ENCODE measurements around the gene LIPI.

LIPI gene

GRCh38 chr21:14210738-14211137 is at the start of gene LIPI:
Gene LIPI (minus strand): TSS chr21:14210955. CDS start chr21:14210845, 110 bp downstream.
- DNase-seq, result no peak

DNA sequence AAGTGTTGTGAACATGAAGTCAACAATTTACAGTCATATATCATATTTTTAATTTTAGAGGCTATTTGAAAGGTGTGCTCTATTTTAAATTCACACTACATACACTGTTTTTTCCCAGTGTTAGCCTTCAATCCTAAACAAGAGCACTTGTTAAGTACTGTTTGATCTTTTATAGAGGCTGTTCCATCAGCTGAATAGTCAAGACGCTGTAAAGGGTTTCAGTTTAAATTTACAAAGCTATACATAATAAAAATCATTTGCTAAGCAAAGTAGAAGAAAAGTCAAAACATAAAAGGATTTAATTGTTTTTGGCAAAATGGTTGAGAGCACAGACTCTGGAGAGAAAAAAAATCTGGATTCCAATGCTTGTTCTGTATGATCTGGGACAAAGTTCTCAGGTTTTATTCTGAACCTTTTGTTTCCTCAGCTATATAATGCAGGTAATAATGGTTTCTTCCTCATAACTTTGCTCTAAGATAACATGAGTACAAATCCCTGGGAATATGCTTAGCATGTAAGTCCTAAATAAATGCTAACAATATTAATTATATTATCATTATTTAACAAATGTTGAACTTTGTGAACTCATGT is 49.5 kb upstream of the LIPI start:
- no peak for DNase-seq

- peak; percentile 7 for DNase-seq
These were observed 49.0 kb upstream of the LIPI start for GRCh38 chr21:14259747-14260146.

GRCh38 chr21:14251336-14251735 is 40.6 kb upstream of the LIPI start:
- no peak for DNase-seq

GRCh38 chr21:14245711-14246110 is 35.0 kb upstream of the LIPI start:
- DNase-seq, result no peak

- DNase-seq, result no peak
These were observed 34.2 kb upstream of the LIPI start for GRCh38 chr21:14244911-14245310.

- no peak for DNase-seq
These were observed 33.1 kb upstream of the LIPI start for GRCh38 chr21:14243874-14244273.

GRCh38 chr21:14243461-14243860 is 32.7 kb upstream of the LIPI start:
- no peak for DNase-seq

- DNase-seq, result no peak
These were observed 30.5 kb upstream of the LIPI start for GRCh38 chr21:14241297-14241696.

DNA sequence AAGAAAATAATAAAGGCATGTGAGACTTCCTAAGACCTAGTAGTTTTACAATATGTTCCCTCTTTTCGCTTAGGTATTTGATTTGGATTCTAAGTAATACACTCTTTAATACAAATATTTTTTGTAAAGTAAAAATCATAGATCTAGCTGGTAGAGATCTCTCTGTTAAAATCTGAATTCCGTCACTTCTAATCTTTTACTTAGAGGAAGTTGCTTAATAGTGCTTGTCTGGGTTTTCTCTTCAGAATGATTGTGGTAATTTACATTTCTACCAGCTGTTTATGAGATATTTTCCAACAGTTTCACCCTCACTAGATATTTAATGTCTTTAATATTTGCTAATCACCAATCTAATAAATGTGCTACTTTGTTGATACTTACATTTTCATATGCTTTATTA is 28.5 kb upstream of the LIPI start:
- DNase-seq, result no peak

DNA sequence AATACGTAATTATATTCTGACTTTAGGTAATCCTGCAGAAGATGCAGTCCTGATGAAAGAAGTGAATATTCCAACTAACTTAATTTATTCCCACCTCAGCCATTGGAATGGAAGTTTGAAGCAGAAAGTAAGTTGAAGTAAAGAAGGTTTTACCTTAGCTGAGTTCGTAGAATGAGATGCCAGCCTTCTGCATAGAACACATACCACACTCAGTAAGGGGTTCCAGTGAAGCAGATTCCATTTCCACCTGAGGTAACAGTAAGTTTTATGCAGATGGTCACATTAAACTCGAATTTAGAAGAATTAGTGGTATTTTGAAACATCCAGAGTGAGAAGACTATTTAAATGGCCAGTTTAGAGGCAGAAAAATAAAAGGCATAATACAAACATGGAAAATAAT is 25.4 kb upstream of the LIPI start:
- no peak for DNase-seq

- no peak for DNase-seq
These were observed 24.3 kb upstream of the LIPI start for GRCh38 chr21:14235101-14235500.

GRCh38 chr21:14229399-14229798 is 18.6 kb upstream of the LIPI start:
- DNase-seq, result no peak

DNA sequence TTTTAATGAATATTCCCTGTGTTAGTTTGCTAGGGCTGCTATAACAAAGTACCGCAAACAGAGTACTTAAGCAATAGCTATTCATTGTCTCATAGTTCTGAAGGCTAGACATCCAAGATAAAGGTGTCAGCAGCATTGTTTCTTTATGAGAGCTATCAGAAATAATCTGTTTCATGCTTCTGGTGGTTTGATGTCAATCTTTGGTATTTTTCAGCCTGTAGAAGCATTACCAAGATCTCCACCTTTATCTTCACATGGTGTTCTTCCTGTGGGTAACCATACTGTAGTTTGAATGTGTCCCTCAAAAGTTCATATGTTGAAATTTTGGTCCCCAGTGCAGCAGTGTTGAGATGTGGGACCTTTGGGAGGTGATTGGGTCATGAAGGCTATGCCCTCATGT is 12.6 kb upstream of the LIPI start:
- no peak for DNase-seq

DNA sequence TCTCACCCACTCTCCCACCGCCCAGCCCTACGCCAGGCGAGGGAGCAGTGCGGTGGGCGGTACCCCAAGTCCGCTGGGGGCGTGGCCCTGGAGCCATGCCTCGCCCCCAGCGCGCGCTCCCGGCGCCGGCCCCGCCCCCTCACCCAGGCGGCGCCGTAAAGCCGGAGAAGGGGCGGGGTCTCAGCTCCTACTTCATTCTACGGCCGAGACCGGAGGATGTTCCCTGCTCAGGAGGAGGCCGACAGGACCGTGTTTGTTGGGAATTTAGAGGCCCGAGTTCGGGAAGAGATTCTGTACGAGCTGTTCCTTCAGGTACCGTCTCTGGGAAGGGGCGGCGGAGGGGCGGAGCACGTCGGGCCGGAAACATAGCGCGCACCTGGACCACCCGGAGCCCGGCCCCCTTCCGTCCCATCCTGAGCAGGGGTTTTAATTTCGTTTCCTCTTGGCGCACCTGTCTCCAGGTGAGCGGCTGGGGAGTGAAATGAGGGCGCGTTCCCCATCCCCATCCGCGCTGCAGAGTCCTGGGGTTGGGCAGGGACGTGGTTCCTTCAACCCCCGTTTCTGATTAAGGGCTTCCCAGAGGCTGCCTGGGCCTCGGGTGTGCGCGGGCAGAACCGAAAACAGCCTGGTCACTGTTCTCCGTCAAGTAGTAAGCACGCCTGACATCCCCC is 5.4 kb upstream of the LIPI start, which contains the start of gene RBM11:
Gene RBM11 (plus strand): TSS at position 187 of the 671 bp plus-strand sequence. CDS start 30 bp downstream, at position 217.
- peak; percentile 84 for DNase-seq

DNA sequence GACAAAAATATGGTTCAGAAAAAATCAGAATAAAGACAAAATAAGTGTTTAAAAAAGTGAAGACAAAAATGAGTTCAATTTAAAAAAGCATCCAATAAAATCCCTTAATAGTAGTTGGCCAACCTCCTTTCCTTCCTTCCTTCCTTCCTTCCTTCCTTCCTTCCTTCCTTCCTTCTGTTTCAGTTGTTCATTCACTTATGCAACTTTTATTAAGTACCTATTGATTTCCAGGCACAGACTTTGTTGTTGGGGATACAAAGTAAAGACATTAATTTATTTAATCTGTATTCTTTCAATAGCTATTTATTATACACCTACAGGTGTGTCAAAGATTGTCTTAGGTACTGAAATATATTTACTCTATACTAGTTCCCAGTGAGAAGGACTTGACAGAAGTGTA is 2.4 kb upstream of the LIPI start:
- DNase-seq, result no peak

DNA sequence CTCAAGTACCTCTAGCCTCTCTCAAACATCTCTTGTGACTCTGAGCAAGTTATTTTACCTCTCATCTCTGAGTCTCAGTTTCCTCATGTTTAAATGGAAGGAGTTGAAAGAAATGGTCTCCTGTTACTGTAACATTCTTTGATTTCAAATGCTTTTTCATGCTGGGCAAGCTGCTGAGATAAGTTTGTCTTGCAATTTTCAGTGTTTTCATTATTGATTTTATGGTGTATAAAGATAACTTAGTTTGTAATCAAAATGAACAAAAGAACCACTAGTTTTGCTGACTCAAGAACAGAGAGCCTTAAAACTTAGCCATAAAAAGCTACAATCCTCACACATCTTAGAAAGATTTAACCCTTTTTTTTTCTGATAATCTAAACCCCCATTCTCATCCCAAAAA is 4.5 kb downstream of the LIPI start:
- no peak for DNase-seq

DNA sequence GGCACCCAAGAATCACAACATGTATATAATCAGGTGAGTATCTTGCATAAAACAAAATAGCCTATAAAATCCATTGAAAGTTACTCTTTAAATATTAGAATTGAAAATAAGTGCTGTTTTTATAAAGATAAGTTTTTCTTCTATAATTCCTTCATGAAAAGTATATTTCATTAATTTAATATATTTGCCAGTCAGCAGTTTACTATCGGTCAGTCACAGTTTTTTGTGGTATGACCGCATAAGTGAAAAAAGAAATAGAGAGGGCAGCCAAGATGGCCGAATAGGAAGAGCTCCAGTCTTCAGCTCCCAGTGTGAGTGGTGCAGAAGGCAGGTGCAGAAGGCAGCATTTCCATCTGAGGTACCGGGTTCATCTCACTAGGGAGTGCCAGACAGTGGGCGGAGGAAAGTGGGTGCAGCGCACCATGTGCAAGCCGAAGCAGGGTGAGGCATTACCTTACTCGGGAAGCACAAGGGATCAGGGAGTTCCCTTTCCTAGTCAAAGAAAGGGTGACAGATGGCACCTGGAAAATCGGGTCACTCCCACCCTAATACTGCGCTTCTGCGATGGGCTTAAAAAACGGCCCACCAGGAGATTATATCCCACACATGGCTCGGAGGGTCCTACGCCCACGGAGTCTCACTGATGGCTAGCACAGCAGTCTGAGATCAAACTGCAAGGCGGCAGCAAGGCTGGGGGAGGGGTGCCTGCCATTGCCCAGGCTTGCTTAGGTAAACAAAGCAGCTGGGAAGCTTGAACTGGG is 44.1 kb downstream of the LIPI start:
- peak; percentile 68 for DNase-seq

DNA sequence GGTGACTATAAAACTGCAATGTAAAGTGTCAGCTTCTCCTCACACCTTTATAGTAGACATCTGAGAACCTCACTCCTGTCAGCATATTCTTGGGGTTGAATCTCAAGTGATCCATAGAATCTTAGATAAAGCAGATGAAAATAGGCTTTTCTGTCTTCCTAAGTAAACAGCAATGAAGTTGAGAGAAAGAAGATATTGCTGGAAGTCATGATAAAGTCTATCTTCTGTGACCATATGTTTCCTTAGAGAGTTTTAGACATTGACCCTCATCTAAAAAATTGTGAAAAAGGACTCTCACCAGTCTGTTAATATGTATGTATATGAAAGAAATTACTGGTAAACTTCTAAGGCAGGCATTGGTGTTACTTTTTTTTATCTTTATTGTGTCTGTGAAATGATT is 66.8 kb downstream of the LIPI start:
- no peak for DNase-seq

GRCh38 chr21:14124266-14124665 is 86.5 kb downstream of the LIPI start:
- DNase-seq, result no peak

DNA sequence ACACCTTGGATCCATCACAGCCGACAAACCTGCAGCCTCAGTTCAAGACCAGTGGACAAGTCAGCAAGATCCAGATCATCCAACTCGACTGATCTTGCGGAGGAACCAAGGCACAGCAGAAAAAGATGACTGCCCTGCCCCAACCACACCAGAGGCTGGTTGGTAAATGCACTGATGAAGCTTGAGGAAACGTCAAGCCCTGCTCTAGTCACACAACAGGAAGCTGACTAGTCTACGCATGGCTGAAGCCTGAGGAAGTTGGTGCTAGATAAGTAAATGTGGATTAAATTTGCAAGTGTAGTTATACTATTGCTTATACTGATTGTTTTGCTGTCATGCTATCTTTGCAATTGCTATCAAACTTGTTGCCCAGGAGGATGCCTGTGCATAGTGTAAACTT is 89.0 kb downstream of the LIPI start:
- DNase-seq, result no peak

- peak; percentile 8 for DNase-seq
These were observed 90.5 kb downstream of the LIPI start for GRCh38 chr21:14120091-14120734.

DNA sequence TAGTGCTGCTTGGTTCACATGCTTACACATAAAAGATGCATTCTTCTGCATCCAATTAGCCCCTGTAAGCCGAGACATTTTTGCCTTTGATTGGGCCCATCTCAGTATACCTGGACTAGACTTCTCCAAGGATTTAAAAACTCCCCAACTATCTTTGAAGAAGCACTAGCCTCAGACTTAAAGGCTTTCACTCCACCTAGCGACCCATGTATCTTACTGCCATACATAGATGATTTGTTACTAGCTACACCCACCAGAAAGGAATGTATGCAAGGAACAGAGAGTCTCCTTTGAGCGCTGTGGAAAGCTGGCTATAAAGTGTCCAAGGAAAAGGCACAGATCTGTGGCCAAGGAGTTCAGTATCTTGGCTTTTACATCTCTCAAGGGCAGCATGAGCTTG is 91.7 kb downstream of the LIPI start:
- no peak for DNase-seq

- DNase-seq, result no peak
These were observed 94.7 kb downstream of the LIPI start for GRCh38 chr21:14116080-14116481.
